ENCODE results near the gene HHIPL2.

DNA sequence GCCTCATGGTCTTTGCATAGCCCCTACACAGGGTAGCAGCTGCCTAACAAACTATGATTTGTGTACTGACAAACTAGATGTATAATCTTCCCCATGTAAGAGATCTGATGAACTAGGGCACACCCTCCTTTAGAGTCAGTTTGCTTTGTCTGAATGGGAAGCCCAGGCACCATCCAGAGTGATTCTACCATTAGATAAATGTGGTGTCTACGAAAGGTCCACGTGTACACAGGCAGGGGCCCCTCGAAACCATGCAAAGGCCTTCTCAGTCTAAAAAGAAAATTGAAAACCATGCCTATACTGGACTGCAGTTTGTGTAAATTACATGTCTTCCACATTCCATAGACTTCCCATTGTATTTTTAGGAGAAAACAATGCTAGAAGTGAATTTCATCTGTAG, 18.7 kb downstream of the HHIPL2 start:
- TF ChIP-seq POLR2A (IDR thresholded peaks at IDR 0.05), result no peak
- TF ChIP-seq, protein P1, sequence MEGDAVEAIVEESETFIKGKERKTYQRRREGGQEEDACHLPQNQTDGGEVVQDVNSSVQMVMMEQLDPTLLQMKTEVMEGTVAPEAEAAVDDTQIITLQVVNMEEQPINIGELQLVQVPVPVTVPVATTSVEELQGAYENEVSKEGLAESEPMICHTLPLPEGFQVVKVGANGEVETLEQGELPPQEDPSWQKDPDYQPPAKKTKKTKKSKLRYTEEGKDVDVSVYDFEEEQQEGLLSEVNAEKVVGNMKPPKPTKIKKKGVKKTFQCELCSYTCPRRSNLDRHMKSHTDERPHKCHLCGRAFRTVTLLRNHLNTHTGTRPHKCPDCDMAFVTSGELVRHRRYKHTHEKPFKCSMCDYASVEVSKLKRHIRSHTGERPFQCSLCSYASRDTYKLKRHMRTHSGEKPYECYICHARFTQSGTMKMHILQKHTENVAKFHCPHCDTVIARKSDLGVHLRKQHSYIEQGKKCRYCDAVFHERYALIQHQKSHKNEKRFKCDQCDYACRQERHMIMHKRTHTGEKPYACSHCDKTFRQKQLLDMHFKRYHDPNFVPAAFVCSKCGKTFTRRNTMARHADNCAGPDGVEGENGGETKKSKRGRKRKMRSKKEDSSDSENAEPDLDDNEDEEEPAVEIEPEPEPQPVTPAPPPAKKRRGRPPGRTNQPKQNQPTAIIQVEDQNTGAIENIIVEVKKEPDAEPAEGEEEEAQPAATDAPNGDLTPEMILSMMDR (IDR thresholded peaks at IDR 0.05 in 4 of 5, conservative IDR thresholded peaks at IDR 0.05 in 1 of 5), result no peak
